ENCODE measurements around the gene SLC5A3. TPM values are rescaled to one million over a fixed set of nuclear protein-coding genes. Genes with fewer than 3 reads are reported as not detected.

SLC5A3 gene
- total RNA-seq, 2 experiments from 2014 or later = 21.1 to 21.9 TPM

DNA sequence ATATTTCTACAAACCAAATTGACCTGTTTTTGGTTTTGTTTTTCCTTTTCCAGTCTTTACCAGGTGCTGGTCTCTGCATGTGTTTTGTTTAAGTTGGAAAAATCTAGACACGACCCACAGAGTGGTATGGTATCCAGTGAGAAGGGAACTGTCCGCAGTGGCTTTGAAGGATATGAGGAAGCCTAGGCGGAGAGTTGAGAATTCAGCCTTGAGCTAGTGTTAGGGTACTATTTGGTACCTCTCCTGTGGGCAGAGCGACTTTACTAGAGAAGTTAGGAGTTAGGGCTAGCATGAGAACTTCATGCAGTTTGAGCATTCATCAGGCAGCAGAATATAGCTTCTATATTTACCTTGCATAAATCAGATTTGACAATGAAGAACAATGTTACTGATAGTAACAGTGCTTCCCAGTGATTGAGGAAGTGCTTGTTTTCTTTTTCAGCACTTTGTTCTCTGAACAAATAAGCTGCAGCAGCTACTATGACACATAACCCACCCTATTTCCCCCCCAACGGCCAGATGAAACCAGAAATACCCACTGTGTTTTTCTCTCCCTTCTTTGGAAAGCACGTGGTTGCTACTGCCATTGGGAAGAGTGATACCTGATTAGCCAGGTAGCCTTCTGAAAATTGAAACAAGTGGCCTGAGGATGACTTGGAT, 19.0 kb downstream of the SLC5A3 start:
- ATAC-seq (peak; percentile 60), DNase-seq (peak; percentile 31)
- CTCF ChIA-PET = interaction anchor here (0.8 to 4.7 kb wide), 24 partner anchors 9 to 258 kb away, joined by 3 to 40 read pairs (median 4); partner anchors contain the start of genes MRPS6 and SLC5A3
- H3K9me3 Mint-ChIP-seq = no peaks in the 10 kb centered on the region
- peak overlapping the region; percentile 73 for H3K27ac Mint-ChIP-seq
- no peaks in the 10 kb centered on the region for H3K27me3 Mint-ChIP-seq
- H3K36me3 Mint-ChIP-seq (ENCODE audit: low read depth) = peaks cover 58% of the 10 kb centered on the region
- H3K4me1 Mint-ChIP-seq (ENCODE audit: low read depth) = peaks cover 65% of the 10 kb centered on the region
- POLR2A ChIA-PET = interaction anchor here (0.9 to 2.7 kb wide), 5 partner anchors 18 to 145 kb away, joined by 3 to 11 read pairs (median 3); partner anchors contain the start of genes MRPS6 and SLC5A3
- H3K4me3 Mint-ChIP-seq = no peak overlapping the region
- intact Hi-C loops (cut with micrococcal nuclease) = no loop called here
- TF ChIP-seq, protein P1, sequence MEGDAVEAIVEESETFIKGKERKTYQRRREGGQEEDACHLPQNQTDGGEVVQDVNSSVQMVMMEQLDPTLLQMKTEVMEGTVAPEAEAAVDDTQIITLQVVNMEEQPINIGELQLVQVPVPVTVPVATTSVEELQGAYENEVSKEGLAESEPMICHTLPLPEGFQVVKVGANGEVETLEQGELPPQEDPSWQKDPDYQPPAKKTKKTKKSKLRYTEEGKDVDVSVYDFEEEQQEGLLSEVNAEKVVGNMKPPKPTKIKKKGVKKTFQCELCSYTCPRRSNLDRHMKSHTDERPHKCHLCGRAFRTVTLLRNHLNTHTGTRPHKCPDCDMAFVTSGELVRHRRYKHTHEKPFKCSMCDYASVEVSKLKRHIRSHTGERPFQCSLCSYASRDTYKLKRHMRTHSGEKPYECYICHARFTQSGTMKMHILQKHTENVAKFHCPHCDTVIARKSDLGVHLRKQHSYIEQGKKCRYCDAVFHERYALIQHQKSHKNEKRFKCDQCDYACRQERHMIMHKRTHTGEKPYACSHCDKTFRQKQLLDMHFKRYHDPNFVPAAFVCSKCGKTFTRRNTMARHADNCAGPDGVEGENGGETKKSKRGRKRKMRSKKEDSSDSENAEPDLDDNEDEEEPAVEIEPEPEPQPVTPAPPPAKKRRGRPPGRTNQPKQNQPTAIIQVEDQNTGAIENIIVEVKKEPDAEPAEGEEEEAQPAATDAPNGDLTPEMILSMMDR (IDR thresholded peaks at IDR 0.05) = no peak

DNA sequence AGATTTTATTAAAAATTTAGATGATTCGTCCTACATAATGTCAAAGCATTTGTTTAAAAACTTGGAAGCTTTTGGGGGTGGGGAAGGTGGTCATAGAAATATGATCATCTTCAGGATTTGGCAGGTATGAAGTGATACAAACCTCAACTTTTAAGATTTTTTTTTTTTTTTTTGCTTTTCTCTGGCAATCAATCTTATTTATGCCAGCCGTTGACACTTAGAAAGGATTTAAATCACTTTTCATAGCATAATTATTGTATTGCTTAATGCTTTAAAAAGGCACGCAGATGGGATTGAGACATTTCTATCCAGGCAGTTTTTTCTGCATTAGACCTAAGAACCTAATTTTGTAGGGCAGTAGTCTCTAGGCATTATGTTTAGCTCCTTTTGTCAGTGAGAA, 19.7 kb downstream of the SLC5A3 start:
- peaks cover 70% of the 10 kb centered on the region for H3K4me1 Mint-ChIP-seq (ENCODE audit: low read depth)
- H3K36me3 Mint-ChIP-seq (ENCODE audit: low read depth) = peaks cover 63% of the 10 kb centered on the region
- POLR2A ChIA-PET = interaction anchor here (0.9 to 1.0 kb wide), 4 partner anchors 19 to 178 kb away, joined by 3 to 4 read pairs (median 3); partner anchors contain the start of genes MRPS6 and SLC5A3

DNA sequence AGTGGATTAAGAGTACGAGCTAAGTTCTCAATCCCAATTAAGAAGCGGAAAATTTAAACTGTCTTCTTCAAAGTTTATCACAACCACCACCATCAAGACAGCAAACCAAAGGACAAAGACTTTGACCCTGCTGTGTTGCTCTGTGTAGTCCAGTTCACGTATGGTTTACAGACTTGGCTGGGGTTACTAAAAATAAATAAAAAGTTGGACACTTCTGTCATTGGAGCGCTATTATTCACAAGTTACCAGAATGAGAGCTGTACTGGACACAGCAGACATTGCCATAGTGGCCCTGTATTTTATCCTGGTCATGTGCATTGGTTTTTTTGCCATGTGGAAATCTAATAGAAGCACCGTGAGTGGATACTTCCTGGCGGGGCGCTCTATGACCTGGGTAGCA, 21.6 kb downstream of the SLC5A3 start:
- no peak for ATAC-seq
- no peaks in the 10 kb centered on the region for H3K27me3 Mint-ChIP-seq
- H3K36me3 Mint-ChIP-seq (ENCODE audit: low read depth) = peaks cover 74% of the 10 kb centered on the region
- H3K4me1 Mint-ChIP-seq (ENCODE audit: low read depth) = peaks cover 78% of the 10 kb centered on the region
- H3K9me3 Mint-ChIP-seq = no peaks in the 10 kb centered on the region
- TF ChIP-seq, protein P1 (IDR thresholded peaks at IDR 0.05) = no peak
- intact Hi-C loops (cut with micrococcal nuclease) = no loop called here
- POLR2A ChIA-PET = interaction anchor here (0.6 to 1.8 kb wide), 2 partner anchors 9 to 66 kb away, joined by 3 to 4 read pairs; no protein-coding TSS in a partner anchor
- CTCF ChIA-PET = interaction anchor here (1.0 to 1.4 kb wide), 3 partner anchors 8 to 171 kb away, joined by 3 to 7 read pairs (median 4); no protein-coding TSS in a partner anchor
- no peak overlapping the region for H3K4me3 Mint-ChIP-seq
- H3K27ac Mint-ChIP-seq = no peak overlapping the region
- no peak for DNase-seq

More for the DNA sequence above, 19.7 kb downstream of the SLC5A3 start:
- Mint-ChIP-seq H3K27ac (peak overlapping the region; percentile 34), H3K9me3 (no peaks in the 10 kb centered on the region), H3K27me3 (no peaks in the 10 kb centered on the region), H3K4me3 (no peak overlapping the region)
- intact Hi-C loops (cut with micrococcal nuclease) = no loop called here
- CTCF ChIA-PET = interaction anchor here (0.7 to 4.7 kb wide), 20 partner anchors 8 to 257 kb away, joined by 3 to 40 read pairs (median 4); no protein-coding TSS in a partner anchor
- TF ChIP-seq, protein P1 (IDR thresholded peaks at IDR 0.05) = no peak
- ATAC-seq (no peak), DNase-seq (no peak)

DNA sequence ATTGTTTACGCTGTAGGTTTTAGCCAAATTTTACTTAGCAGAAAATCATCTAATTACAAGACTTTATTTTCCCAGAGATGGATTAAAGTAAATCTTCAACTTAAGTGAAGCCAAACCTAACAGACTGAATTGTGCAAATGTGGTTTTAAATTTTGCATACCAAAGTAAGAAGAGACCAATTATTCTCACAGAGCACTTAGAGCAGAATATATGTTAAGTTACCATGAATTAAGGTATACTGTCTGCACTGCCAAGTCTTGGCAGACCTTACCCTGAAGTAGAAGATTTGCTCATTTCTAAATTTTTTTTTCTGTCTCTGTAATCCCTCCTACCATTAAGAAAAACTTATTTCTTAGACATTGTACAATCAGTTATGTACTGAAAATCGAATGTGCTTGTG, 24.1 kb downstream of the SLC5A3 start:
- peaks cover 86% of the 10 kb centered on the region for H3K36me3 Mint-ChIP-seq (ENCODE audit: low read depth)
- H3K4me1 Mint-ChIP-seq (ENCODE audit: low read depth) = peaks cover 82% of the 10 kb centered on the region
- H3K9me3 Mint-ChIP-seq = no peaks in the 10 kb centered on the region
- TF ChIP-seq, protein P1 (IDR thresholded peaks at IDR 0.05) = no peak
- CTCF ChIA-PET = no interaction called here
- intact Hi-C loops (cut with micrococcal nuclease) = no loop called here
- DNase-seq (no peak), ATAC-seq (no peak)
- POLR2A ChIA-PET = no interaction called here
- H3K4me3 Mint-ChIP-seq = no peak overlapping the region
- no peaks in the 10 kb centered on the region for H3K27me3 Mint-ChIP-seq
- H3K27ac Mint-ChIP-seq = no peak overlapping the region

DNA sequence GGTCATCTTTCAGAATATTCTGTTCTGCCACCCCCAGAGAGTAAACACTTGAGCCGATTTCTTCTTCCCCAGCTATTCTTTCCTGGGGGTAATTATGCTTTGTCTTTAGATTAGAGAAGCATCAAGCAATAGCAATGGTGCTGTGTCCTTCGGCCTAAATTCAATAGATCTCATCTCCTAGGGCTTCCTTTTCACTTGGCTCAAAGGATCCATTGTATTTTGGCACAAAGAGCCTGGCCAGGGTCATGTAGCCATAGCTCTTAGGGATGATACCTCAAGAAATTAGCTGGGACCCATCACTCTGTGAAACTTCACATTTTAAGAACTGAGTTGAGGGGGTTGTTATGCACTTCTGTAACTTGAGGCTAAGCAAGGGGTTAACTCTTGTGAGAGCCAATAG, 27.0 kb downstream of the SLC5A3 start:
- TF ChIP-seq, protein P1 (IDR thresholded peaks at IDR 0.05) = no peak
- intact Hi-C loops (cut with micrococcal nuclease) = no loop called here
- Mint-ChIP-seq H3K27me3 (no peaks in the 10 kb centered on the region), H3K27ac (no peak overlapping the region), H3K4me1 (ENCODE audit: low read depth) (peaks cover 83% of the 10 kb centered on the region), H3K36me3 (ENCODE audit: low read depth) (peaks cover 87% of the 10 kb centered on the region), H3K4me3 (no peak overlapping the region), H3K9me3 (no peaks in the 10 kb centered on the region)
- DNase-seq = no peak
- ChIA-PET POLR2A (interaction anchor here (0.6 kb wide), 1 partner anchor 120 kb away, joined by 3 read pairs; no protein-coding TSS in a partner anchor), CTCF (interaction anchor here (0.9 to 2.6 kb wide), 6 partner anchors 9 to 248 kb away, joined by 3 to 16 read pairs (median 4); no protein-coding TSS in a partner anchor)
- no peak for ATAC-seq

Measured in activated CD8-positive, alpha-beta T cell treated with anti-CD3 and anti-CD28 coated beads for 36 hours (primary cell).